Stimulated activated CD8-positive, alpha-beta memory T cell treated with anti-CD3 and anti-CD28 coated beads, Interleukin-7, amount 100 ng/mL, for 4 hours (primary cell): ENCODE measurements around the gene TIAM1.
"Not testable (repeated sequence)": the region's sequence is repeated elsewhere in the genome, so short reads cannot be mapped to it uniquely, and the experiment has no call there.

Source experiments
- DNase-seq, 2 donors: peaks; one replicate each; pipeline ENCODE4 v3.0.0-alpha.2; 2020; ENCODE audit warnings: low read depth in 2 of 2

TIAM1 gene

GRCh38 chr21:31254131-31254530, 89.9 kb downstream of the TIAM1 start:
- no peak for DNase-seq

DNA sequence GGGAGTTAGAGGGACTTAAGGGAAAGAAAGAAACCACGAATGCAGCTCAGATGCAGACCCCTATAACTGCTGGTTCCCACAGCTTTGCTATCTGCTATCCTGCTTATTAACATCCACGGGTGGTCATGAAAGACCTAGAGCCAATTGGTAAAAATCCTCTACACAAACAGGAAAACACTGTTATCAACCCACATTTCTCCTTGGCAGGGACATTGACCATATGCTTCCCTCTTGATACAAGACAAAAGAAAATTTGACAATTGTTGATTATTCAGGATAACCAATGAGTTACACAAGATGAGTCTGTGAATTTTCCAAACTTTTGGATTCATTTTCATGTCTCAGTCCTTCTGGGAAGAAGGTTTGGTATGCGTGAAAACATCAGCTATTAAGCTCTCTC, 90.4 kb downstream of the TIAM1 start:
- no peak for DNase-seq

GRCh38 chr21:31252611-31253010, 91.5 kb downstream of the TIAM1 start:
- DNase-seq: no peak

- no peak for DNase-seq
Measured at GRCh38 chr21:31252091-31252490, 92.0 kb downstream of the TIAM1 start.

- no peak for DNase-seq
Measured at GRCh38 chr21:31251686-31252085, 92.4 kb downstream of the TIAM1 start.

DNA sequence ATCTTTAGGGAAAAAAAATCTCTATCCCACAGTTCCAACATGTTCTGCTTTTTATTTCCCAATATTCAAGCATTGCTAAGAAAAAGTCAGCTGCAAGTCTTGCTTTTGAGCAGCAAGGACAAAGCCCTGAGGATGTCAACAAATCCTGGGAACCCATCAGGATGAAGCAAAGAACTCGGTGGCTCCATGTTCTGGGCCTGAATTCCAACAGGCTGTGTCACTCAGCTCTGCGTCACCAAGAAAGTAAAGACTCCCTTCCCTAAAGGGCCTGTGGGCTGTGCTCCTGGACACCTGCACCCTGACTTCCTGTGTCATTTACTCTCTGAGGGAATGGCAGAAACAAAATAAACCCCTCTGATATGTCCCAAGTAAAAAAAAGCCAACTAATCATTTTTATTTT, 95.5 kb downstream of the TIAM1 start:
- no peak for DNase-seq

DNA sequence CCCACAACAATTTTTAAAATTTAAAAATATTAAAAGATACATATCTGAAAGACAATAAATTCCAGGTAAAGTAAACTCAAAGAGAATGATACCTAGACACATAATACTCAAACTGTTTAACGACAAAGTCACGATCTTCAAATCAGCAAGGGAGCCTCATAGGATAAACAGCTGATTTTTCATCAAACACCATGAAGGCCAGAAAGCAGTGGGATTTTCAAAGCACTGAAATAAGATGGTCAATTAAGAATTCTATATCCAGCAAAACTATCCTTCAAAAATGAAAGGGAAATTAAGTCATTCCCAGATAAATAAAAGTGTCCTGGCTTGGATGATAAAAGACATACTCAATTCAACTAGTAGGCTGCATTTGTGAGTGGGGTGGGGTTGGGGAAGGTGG, 100.5 kb downstream of the TIAM1 start:
- DNase-seq: no peak

- no peak for DNase-seq
Measured at GRCh38 chr21:31236528-31236927, 107.5 kb downstream of the TIAM1 start.

GRCh38 chr21:31235671-31236450, 108.2 kb downstream of the TIAM1 start:
- DNase-seq: no peak

- DNase-seq: no peak
Measured at GRCh38 chr21:31234936-31235335, 109.1 kb downstream of the TIAM1 start.

DNA sequence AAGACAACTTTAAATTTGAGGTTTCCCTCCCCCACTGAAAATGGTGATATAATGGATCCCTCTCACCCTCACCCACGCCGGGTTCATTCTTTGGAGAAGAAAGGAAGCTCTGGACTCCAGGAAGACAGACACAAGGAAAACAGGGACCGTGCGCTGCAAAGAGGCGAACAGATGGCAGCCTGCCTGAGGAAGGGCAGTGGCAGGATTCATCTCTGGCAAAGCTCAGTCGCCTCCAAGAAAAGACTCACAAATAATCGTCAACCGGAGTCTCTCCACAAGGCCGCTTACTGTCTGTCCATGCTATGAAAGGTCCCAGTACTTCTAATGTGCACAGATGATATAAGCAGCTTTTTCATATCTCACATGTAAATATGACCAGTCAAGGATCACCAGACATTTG, 110.3 kb downstream of the TIAM1 start:
- DNase-seq: no peak

GRCh38 chr21:31232344-31232743, 111.7 kb downstream of the TIAM1 start:
- DNase-seq: no peak

DNA sequence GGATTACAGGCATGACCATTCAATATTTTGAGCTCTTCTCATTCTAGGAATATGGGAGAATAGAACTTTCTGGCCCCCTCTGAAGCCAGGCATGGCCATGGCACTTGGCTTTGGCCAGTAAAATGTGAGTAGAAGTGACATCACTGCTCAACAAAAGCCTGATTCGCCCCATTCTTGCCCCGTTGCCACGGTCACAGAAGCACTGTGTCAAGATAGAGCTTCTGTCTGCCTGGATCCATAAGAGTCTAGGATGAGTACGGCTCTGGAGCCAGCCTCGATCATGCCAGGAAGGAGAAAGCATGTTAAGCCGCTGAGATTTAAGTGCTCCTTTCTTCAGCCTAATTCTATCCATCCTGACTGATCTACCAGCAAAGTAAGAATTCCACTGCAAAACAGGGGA, 113.1 kb downstream of the TIAM1 start:
- no peak for DNase-seq

DNA sequence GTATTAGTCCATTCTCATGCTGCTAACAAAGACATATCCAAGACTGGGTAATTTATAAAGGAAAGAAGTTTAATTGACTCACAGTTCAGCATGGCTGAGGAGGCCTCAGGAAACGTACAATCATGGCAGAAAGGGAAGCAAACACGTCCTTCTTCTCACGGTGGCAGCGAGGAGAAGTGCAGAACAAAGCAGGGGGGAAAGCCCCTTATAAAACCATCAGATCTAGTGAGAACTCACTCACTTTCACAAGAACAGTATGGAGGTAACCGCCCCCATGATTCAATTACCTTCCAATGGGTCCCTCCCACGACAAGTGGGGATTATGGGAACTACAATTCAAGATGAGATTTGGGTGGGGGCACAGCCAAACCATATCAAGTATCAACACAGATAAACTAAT, 115.3 kb downstream of the TIAM1 start:
- not testable (repeated sequence) for DNase-seq

DNA sequence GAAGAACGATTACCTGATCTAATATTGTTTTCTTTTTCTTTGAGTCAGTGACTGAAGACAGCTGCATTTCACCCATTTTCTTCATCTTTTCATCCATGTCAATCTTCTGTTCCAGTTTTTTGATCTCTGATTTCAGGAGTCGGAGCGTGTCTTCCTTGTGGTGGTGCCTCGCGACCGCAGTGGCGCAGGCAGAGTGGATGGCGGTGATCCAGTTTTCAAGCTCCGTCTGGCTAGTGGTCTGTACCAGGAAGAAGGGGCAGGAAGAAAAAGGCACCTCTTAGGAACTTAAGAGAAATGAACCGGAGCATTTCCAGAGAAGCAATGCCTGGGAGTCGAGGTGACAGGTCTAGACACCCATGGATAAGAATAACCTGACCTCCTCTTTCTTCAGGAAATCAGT, 118.3 kb downstream of the TIAM1 start:
- no peak for DNase-seq

DNA sequence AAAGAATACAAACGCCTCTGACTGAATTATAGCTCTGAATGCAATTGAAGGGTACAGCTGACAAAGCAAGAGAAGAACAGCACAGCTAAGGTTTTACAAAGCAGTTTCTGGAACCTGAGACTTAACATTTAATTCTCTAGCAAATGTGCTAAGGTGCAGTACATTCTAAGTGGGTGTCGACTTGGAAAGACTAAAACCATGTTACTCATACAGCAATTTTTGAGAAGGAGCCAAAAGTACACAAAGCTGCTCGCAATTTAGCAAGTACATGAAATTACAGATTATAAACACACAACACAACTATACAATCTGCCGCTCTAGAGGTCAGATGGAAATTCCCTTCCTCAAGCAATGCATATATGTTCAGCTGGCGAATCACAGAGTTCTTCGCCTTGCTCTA, 121.9 kb downstream of the TIAM1 start:
- no peak for DNase-seq

DNA sequence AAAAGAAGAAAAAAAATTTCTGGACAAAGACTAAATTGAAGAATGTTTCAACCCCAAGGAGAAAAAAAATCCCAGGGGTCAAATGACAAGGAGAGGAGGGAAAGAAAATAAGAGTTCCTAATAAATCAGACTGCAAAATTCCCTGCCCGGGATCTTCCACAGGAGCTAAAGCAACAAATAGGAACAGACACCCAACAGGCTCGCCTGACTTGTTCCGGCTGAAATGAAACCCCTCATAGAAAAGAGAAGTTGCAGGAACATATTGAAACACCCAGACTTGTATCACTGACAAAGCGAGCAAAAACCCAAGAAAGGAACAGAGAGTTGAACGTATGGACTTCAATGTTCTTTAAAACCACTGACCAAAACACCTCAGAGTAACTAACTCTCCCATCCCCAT, 123.0 kb downstream of the TIAM1 start:
- no peak for DNase-seq

DNA sequence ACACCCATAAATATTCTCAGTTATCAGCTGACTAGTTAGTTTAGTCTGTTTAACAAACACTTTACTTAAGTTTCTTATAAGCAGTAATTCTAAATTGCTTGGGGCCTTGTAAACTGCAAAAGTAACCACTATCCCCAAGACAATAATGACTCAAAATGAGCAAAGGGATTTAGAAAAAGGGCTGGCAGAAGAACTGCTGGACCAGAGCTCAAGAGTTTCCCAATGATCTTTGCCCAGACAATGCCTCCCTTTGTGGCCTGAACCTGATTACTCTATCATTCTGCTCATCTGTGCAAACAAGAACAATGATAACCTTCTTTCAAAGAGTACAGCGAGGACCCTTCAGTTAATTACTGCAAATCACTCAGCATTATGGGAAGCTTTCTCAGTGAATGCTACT, 123.5 kb downstream of the TIAM1 start:
- DNase-seq: no peak

GRCh38 chr21:31218830-31219608, 125.0 kb downstream of the TIAM1 start:
- DNase-seq: no peak

DNA sequence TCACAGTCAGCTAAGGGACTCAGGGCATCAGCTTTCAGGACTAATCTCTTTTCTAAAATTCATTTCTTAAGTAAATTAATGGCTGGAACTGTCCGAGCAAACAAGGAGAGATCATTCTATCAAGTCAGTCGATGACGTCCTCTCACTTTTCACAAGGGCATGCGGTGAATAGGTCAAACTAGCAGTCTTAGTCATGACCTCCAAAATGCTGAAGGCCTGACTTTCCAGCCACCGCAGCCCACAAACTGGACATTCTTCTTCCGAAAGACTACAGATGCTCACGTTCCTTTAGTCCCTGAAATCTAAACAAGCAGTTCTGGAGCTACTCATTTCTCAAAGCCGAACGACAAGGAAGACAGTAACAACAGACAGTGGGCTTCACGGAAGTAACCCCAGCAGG, 127.9 kb downstream of the TIAM1 start:
- DNase-seq: no peak

GRCh38 chr21:31213787-31214186, 130.3 kb downstream of the TIAM1 start:
- no peak for DNase-seq

GRCh38 chr21:31211836-31212235, 132.2 kb downstream of the TIAM1 start:
- DNase-seq: no peak

GRCh38 chr21:31205412-31205811, 138.6 kb downstream of the TIAM1 start:
- DNase-seq: no peak
